ENCODE measurements around the gene IGF2BP3. TPM values are rescaled to one million over a fixed set of nuclear protein-coding genes. Genes with fewer than 3 reads are reported as not detected.

IGF2BP3 gene
- total and polyA plus RNA-seq, 10 of the 15 experiments (the other 5 are each of a cell fraction or from before 2014, with no cell fraction given): 4.6 to 61.2 (median 36.9) TPM

DNA sequence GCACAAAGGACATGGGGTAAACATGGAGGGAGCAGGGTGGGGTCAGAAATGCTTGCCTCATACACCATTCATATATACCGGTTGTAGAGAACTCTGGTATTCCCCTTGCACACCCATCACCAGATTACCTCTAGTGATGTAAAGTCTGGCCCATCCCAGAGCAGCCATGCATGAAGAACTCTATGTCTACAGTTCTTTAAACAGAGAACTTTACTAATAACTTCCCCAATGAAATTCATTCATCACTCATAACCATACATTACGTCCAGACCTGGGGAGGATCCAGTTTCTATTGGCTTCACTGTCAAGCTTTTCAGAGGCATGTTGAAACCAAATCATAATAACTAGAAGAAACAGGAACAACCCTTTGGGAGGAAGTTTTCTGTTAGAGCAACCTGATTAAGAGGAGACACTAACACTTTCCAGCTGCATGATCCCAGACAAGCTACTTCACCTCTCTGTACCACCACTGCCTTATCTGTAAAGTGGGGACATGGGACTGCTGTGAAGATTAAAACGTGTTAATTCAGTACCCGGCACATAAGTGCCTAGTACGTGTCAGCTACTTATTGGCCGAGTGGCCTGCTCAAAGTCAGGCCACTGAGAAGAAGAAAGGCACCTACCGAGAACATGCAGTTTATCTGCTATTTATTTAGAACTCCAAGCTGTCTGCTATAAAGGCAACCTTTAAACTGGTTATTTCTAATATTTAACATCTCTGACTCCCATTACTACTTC, 59.7 kb downstream of the IGF2BP3 start (continued):
- no peak for TF ChIP-seq ZNF384 (IDR thresholded peaks at IDR 0.05; ENCODE audit: borderline replicate concordance, low read depth, low read length)
- no peak for TF ChIP-seq SRF (IDR thresholded peaks at IDR 0.05; ENCODE audit: low read depth in 2 of 2, low read length in 2 of 2)
- no peak for TF ChIP-seq RAD51 (IDR thresholded peaks at IDR 0.05)
- no peak for TF ChIP-seq SREBF1 (IDR thresholded peaks at IDR 0.05; ENCODE audit: low read length)
- TF ChIP-seq STAT1 (conservative IDR thresholded peaks at IDR 0.05): no peak
- TF ChIP-seq, protein P1, sequence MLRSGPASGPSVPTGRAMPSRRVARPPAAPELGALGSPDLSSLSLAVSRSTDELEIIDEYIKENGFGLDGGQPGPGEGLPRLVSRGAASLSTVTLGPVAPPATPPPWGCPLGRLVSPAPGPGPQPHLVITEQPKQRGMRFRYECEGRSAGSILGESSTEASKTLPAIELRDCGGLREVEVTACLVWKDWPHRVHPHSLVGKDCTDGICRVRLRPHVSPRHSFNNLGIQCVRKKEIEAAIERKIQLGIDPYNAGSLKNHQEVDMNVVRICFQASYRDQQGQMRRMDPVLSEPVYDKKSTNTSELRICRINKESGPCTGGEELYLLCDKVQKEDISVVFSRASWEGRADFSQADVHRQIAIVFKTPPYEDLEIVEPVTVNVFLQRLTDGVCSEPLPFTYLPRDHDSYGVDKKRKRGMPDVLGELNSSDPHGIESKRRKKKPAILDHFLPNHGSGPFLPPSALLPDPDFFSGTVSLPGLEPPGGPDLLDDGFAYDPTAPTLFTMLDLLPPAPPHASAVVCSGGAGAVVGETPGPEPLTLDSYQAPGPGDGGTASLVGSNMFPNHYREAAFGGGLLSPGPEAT (IDR thresholded peaks at IDR 0.05; ENCODE audit: low read depth): peak; percentile 60; the same call in 1 of the 2 replicates
- TF ChIP-seq ZBED1 (IDR thresholded peaks at IDR 0.05; ENCODE audit: borderline replicate concordance): peak; percentile 76; the same call in 1 of the 2 replicates
- no peak for TF ChIP-seq POLR2AphosphoS5 (IDR thresholded peaks at IDR 0.05; ENCODE audit: low read length)
- TF ChIP-seq, protein P2, sequence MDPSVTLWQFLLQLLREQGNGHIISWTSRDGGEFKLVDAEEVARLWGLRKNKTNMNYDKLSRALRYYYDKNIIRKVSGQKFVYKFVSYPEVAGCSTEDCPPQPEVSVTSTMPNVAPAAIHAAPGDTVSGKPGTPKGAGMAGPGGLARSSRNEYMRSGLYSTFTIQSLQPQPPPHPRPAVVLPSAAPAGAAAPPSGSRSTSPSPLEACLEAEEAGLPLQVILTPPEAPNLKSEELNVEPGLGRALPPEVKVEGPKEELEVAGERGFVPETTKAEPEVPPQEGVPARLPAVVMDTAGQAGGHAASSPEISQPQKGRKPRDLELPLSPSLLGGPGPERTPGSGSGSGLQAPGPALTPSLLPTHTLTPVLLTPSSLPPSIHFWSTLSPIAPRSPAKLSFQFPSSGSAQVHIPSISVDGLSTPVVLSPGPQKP (IDR thresholded peaks at IDR 0.05; ENCODE audit: low read depth, low read length): no peak
- peak; percentile 73 to 77 for TF ChIP-seq IKZF2 (IDR thresholded peaks at IDR 0.05)
- TF ChIP-seq, protein P3, sequence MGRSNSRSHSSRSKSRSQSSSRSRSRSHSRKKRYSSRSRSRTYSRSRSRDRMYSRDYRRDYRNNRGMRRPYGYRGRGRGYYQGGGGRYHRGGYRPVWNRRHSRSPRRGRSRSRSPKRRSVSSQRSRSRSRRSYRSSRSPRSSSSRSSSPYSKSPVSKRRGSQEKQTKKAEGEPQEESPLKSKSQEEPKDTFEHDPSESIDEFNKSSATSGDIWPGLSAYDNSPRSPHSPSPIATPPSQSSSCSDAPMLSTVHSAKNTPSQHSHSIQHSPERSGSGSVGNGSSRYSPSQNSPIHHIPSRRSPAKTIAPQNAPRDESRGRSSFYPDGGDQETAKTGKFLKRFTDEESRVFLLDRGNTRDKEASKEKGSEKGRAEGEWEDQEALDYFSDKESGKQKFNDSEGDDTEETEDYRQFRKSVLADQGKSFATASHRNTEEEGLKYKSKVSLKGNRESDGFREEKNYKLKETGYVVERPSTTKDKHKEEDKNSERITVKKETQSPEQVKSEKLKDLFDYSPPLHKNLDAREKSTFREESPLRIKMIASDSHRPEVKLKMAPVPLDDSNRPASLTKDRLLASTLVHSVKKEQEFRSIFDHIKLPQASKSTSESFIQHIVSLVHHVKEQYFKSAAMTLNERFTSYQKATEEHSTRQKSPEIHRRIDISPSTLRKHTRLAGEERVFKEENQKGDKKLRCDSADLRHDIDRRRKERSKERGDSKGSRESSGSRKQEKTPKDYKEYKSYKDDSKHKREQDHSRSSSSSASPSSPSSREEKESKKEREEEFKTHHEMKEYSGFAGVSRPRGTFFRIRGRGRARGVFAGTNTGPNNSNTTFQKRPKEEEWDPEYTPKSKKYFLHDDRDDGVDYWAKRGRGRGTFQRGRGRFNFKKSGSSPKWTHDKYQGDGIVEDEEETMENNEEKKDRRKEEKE (IDR thresholded peaks at IDR 0.05): no peak
- no peak for TF ChIP-seq SIX5 (IDR thresholded peaks at IDR 0.05; ENCODE audit: low read depth, low read length, severe bottlenecking)
- TF ChIP-seq EP300 (IDR thresholded peaks at IDR 0.05; ENCODE audit: borderline replicate concordance in 1 of 2, control insufficient read depth in 1 of 2, low read depth in 2 of 2, low read length in 2 of 2): peak; percentile 65 to 69; a peak in 3 of 4 replicates
- TF ChIP-seq NR2F1 (conservative IDR thresholded peaks at IDR 0.05): 0 out of 2 replicates have a peak, but pooled peaks have one; percentile 20
- no peak for TF ChIP-seq MYB (IDR thresholded peaks at IDR 0.05; ENCODE audit: borderline replicate concordance, low read depth, low read length)
- TF ChIP-seq, protein P4, sequence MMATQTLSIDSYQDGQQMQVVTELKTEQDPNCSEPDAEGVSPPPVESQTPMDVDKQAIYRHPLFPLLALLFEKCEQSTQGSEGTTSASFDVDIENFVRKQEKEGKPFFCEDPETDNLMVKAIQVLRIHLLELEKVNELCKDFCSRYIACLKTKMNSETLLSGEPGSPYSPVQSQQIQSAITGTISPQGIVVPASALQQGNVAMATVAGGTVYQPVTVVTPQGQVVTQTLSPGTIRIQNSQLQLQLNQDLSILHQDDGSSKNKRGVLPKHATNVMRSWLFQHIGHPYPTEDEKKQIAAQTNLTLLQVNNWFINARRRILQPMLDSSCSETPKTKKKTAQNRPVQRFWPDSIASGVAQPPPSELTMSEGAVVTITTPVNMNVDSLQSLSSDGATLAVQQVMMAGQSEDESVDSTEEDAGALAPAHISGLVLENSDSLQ (IDR thresholded peaks at IDR 0.05): no peak
- TF ChIP-seq, protein P5, sequence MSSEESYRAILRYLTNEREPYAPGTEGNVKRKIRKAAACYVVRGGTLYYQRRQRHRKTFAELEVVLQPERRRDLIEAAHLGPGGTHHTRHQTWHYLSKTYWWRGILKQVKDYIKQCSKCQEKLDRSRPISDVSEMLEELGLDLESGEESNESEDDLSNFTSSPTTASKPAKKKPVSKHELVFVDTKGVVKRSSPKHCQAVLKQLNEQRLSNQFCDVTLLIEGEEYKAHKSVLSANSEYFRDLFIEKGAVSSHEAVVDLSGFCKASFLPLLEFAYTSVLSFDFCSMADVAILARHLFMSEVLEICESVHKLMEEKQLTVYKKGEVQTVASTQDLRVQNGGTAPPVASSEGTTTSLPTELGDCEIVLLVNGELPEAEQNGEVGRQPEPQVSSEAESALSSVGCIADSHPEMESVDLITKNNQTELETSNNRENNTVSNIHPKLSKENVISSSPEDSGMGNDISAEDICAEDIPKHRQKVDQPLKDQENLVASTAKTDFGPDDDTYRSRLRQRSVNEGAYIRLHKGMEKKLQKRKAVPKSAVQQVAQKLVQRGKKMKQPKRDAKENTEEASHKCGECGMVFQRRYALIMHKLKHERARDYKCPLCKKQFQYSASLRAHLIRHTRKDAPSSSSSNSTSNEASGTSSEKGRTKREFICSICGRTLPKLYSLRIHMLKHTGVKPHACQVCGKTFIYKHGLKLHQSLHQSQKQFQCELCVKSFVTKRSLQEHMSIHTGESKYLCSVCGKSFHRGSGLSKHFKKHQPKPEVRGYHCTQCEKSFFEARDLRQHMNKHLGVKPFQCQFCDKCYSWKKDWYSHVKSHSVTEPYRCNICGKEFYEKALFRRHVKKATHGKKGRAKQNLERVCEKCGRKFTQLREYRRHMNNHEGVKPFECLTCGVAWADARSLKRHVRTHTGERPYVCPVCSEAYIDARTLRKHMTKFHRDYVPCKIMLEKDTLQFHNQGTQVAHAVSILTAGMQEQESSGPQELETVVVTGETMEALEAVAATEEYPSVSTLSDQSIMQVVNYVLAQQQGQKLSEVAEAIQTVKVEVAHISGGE (CRISPR knock-in tag; IDR thresholded peaks at IDR 0.05): no peak
- TF ChIP-seq TARDBP (IDR thresholded peaks at IDR 0.05; ENCODE audit: borderline replicate concordance): no peak

Measured in GM12878 (cell line).